ENCODE results near the gene HLCS. TPM values are rescaled to one million over a fixed set of nuclear protein-coding genes. Genes with fewer than 3 reads are reported as not detected.

HLCS gene
- total RNA-seq, 3 donors from 2014 or later (not counting 1 experiment from before 2014, with no cell fraction given), result 28.4 to 36.0 (median 33.0) TPM

DNA sequence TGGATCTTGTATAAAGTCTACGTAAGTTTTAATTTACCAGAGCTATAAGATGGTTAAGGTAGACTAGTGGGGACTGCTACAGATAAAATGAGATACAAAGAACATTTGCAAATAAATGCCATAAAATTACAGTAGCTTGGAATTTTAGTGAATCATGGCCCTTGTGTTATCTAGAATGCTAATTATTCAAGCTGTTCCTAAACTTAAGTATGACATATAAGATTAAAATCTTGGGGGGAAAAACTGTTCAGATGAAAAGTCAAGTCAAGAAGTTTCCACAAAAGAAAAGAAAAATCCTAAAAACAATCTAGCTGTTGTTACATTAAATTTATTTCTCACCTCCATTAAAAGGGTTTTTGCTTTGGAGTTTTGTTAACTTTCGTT, 215.9 kb downstream of the HLCS start:
- Histone ChIP-seq H3K4me1 (ENCODE audit: control insufficient read depth, insufficient read depth, low read length) (peaks cover 4% of the 10 kb centered on the region), H3K9me3 (ENCODE audit: control insufficient read depth, insufficient read depth, low read length) (no peaks in the 10 kb centered on the region), H3K27me3 (ENCODE audit: control insufficient read depth, insufficient read depth, low read length) (peaks cover 15% of the 10 kb centered on the region), H3K27ac (ENCODE audit: low read length) (no peak overlapping the region), H3K4me3 (ENCODE audit: low read length) (no peak overlapping the region), H3K36me3 (ENCODE audit: control insufficient read depth, insufficient read depth, low read length) (peaks cover under 1% of the 10 kb centered on the region)
- intact Hi-C loops (cut with micrococcal nuclease), result loop anchor here (10.0 kb wide), 1 partner anchor 184 kb away; no protein-coding TSS in a partner anchor
- no peaks in the 10 kb centered on the region for H3K9me3 Mint-ChIP-seq
- H3K4me1 Mint-ChIP-seq, result peaks cover 10 to 14% of the 10 kb centered on the region in 2 donors
- DNase-seq (no peak), ATAC-seq (no peak)
- no peak overlapping the region for H3K4me3 Mint-ChIP-seq
- peaks cover 14% of the 10 kb centered on the region for H3K36me3 Mint-ChIP-seq
- H3K27ac Mint-ChIP-seq, result no peak overlapping the region
- H3K27me3 Mint-ChIP-seq (ENCODE audit: low read depth in 2 of 2), result peaks cover 20 to 29% of the 10 kb centered on the region in 2 donors
- 100% methylated on average over 1 of the region's 2 CpGs for WGBS (ENCODE audit: insufficient coverage)
- no peak for TF ChIP-seq CTCF (IDR thresholded peaks at IDR 0.05)

- H3K4me1 Mint-ChIP-seq, result peaks cover 10 to 14% of the 10 kb centered on the region in 2 donors
- H3K9me3 ChIP-seq (ENCODE audit: control insufficient read depth, insufficient read depth, low read length), result no peaks in the 10 kb centered on the region
- no peaks in the 10 kb centered on the region for H3K36me3 ChIP-seq (ENCODE audit: control insufficient read depth, insufficient read depth, low read length)
- H3K4me1 ChIP-seq (ENCODE audit: control insufficient read depth, insufficient read depth, low read length), result peaks cover 4% of the 10 kb centered on the region
- H3K27ac Mint-ChIP-seq, result no peak overlapping the region
- no peak for TF ChIP-seq CTCF (IDR thresholded peaks at IDR 0.05)
- no peaks in the 10 kb centered on the region for H3K9me3 Mint-ChIP-seq
- 85% methylated on average over 9 of the region's 14 CpGs for WGBS (ENCODE audit: insufficient coverage)
- no peak for ATAC-seq
- DNase-seq, result no peak
- peaks cover 14% of the 10 kb centered on the region for H3K36me3 Mint-ChIP-seq
- intact Hi-C loops (cut with micrococcal nuclease), result loop anchor here (10.0 kb wide), 1 partner anchor 185 kb away; no protein-coding TSS in a partner anchor
- peaks cover 22 to 31% of the 10 kb centered on the region in 2 donors for H3K27me3 Mint-ChIP-seq (ENCODE audit: low read depth in 2 of 2)
- H3K4me3 Mint-ChIP-seq, result no peak overlapping the region
- H3K4me3 ChIP-seq (ENCODE audit: low read length), result no peak overlapping the region
- no peak overlapping the region for H3K27ac ChIP-seq (ENCODE audit: low read length)
- H3K27me3 ChIP-seq (ENCODE audit: control insufficient read depth, insufficient read depth, low read length), result peaks cover 15% of the 10 kb centered on the region
Observed at GRCh38 chr21:36749935-36750575, 216.4 kb downstream of the HLCS start.

DNA sequence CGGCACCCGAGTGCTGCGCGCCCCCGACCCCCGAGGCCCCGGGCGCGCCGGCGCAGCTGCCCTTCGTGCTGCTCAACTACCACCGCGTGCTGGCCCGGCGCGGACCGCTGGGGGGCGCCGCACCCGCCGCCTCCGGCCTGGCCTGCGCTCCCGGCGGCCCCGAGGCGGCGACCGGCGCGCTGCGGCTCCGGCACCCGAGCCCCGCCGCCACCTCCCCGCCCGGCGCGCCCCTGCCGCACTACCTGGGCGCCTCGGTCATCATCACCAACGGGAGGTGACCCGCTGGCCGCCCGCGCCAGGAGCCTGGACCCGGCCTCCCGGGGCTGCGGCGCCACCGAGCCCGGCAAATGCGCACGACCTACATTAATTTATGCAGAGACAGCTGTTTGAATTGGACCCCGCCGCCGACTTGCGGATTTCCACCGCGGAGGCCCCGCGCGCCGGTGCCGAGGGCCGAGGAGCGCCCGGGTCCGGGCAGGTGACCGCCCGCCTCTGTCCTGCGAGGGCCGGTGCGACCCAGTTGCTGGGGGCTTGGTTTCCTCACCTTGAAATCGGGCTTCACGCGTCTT, 218.6 kb downstream of the HLCS start:
- Mint-ChIP-seq H3K36me3 (no peaks in the 10 kb centered on the region), H3K27me3 (ENCODE audit: low read depth in 2 of 2) (peaks cover 32 to 49% of the 10 kb centered on the region in 2 donors), H3K4me3 (peak overlapping the region; percentile 74), H3K27ac (no peak overlapping the region), H3K9me3 (no peaks in the 10 kb centered on the region), H3K4me1 (peaks cover 10 to 14% of the 10 kb centered on the region in 2 donors)
- DNase-seq, result peak; percentile 18 to 28
- ATAC-seq, result peak; percentile 52 to 89 (median 61)
- peaks cover 15% of the 10 kb centered on the region for H3K27me3 ChIP-seq (ENCODE audit: control insufficient read depth, insufficient read depth, low read length)
- intact Hi-C loops (cut with micrococcal nuclease), result no loop called here
- WGBS (ENCODE audit: insufficient coverage), result 4% methylated on average over 80 of the region's 80 CpGs
- H3K36me3 ChIP-seq (ENCODE audit: control insufficient read depth, insufficient read depth, low read length), result no peaks in the 10 kb centered on the region
- no peak overlapping the region for H3K4me3 ChIP-seq (ENCODE audit: low read length)
- H3K9me3 ChIP-seq (ENCODE audit: control insufficient read depth, insufficient read depth, low read length), result no peaks in the 10 kb centered on the region
- peaks cover 4% of the 10 kb centered on the region for H3K4me1 ChIP-seq (ENCODE audit: control insufficient read depth, insufficient read depth, low read length)
- TF ChIP-seq CTCF (IDR thresholded peaks at IDR 0.05), result no peak
- no peak overlapping the region for H3K27ac ChIP-seq (ENCODE audit: low read length)
